Thyroid gland (tissue), 4 donors: ENCODE data around the gene C17orf113. TPM values are rescaled to one million over a fixed set of nuclear protein-coding genes. Genes with fewer than 3 reads are reported as not detected.

Experiments
- DNase-seq, 2 donors: peaks; one replicate each; pipeline ENCODE4 v3.0.0-alpha.2; 2019
- H3K27ac ChIP-seq, 3 donors: fragments of 200-600 bp; sonication (generic); 1 replicate in 2 of 3; 2 replicates in 1 of 3; pipeline ENCODE4 v1.5.1; 2016 to 2019; ENCODE audit warnings: mild to moderate bottlenecking in 1 of 3, moderate library complexity in 1 of 3
- H3K27me3 ChIP-seq: fragments of 200-600 bp; sonication (generic); one replicate; pipeline ENCODE4 v1.5.1; 2019
- H3K36me3 ChIP-seq, 2 donors: fragments of 200-600 bp; sonication (generic); one replicate each; pipeline ENCODE4 v1.5.1; 2016 to 2019
- H3K4me1 ChIP-seq, 2 donors: fragments of 200-600 bp; sonication (generic); one replicate each; pipeline ENCODE4 v1.5.1; 2017 to 2019
- H3K4me3 ChIP-seq, 3 donors: fragments of 200-600 bp; sonication (generic); replicated peaks in 1 of 3; 1 replicate in 2 of 3; 2 replicates in 1 of 3; pipeline ENCODE4 v1.5.1; 2016; ENCODE audit warnings: mild to moderate bottlenecking in 1 of 3
- H3K9me3 ChIP-seq: fragments of 200-600 bp; sonication (generic); one replicate; pipeline ENCODE4 v1.5.1; 2017
- CTCF ChIP-seq, 6 experiments: fragments of 200-600 bp in 3 of 6; fragments of 450-650 bp in 3 of 6; sonication (generic) in 3 of 6; IDR thresholded peaks; one replicate each; pipeline ENCODE4 v1.5.1; 2016 to 2019; ENCODE audit warnings: antibody characterized with exemption in 6 of 6, mild to moderate bottlenecking in 2 of 6, inconsistent platforms in 1 of 6, moderate library complexity in 1 of 6
- POLR2A ChIP-seq, 2 donors: fragments of 450-650 bp; IDR thresholded peaks; one replicate each; pipeline ENCODE4 v1.6.1; 2017; ENCODE audit warnings: antibody characterized with exemption in 2 of 2, mild to moderate bottlenecking in 2 of 2, moderate library complexity in 1 of 2
- WGBS, 2 donors: methylation state at CpG; one replicate each; pipeline ENCODE4 v1.1.5; 2017; 5-methylcytosine and 5-hydroxymethylcytosine counted together
- intact Hi-C: fragments of 100-400 bp; cut with DNase I; formaldehyde crosslinking; loops from one replicate; pipeline ENCODE4 v1.15.1; 2023
- total RNA-seq, 4 donors: library from RNA; depleted of rRNA; stranded (reverse); fragments of >200 nt; gene quantifications; one replicate each; pipeline ENCODE4 v1.2.3, GENCODE V29; 2016

The C17orf113 gene
- total RNA-seq, 4 donors from 2014 or later = 1.2 to 3.7 (median 2.1) TPM

DNA sequence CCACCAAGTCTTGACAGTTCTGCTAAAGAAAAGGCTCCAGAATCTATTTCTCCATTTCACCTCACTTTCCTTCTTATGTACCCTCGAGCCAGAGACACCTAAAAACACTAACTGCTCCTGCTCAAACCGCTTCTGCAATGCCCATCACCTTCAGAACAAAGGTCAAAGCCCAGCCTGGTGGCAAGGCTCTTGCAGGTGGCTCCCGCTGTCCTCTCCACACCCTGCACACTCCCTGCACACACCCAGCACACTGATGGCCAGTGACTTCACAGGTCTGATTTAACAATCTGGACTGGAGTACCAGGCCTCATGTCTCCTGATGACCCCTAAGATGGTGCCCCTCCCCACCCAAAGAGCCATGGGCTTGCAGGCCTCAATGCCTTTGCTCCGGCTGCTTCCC is 9.8 kb upstream of the C17orf113 start:
- no peaks in the 10 kb centered on the region for H3K27me3 ChIP-seq
- no peak for DNase-seq
- TF ChIP-seq CTCF (IDR thresholded peaks at IDR 0.05) (no peak), POLR2A (IDR thresholded peaks at IDR 0.05) (no peak)
- intact Hi-C loops = no loop called here
- H3K9me3 ChIP-seq = no peaks in the 10 kb centered on the region
- H3K4me3 ChIP-seq = no peak overlapping the region
- H3K27ac ChIP-seq = no peak overlapping the region
- H3K4me1 ChIP-seq = no peaks in the 10 kb centered on the region
- WGBS, 2 donors = 89 to 90% methylated on average over 4 of the region's 4 CpGs
- H3K36me3 ChIP-seq = no peaks in the 10 kb centered on the region

- Histone ChIP-seq H3K27me3 (no peaks in the 10 kb centered on the region), H3K4me3 (no peak overlapping the region), H3K9me3 (no peaks in the 10 kb centered on the region), H3K27ac (no peak overlapping the region), H3K4me1 (no peaks in the 10 kb centered on the region), H3K36me3 (no peaks in the 10 kb centered on the region)
- intact Hi-C loops = no loop called here
- no peak for DNase-seq
- 67 to 77% methylated on average over 4 of the region's 4 CpGs for WGBS, 2 donors
- TF ChIP-seq POLR2A (IDR thresholded peaks at IDR 0.05) (no peak), CTCF (IDR thresholded peaks at IDR 0.05) (no peak)
Observed at GRCh38 chr17:42059815-42060214, 9.4 kb upstream of the C17orf113 start.

- no peaks in the 10 kb centered on the region for H3K9me3 ChIP-seq
- H3K4me3 ChIP-seq = no peak overlapping the region
- H3K27ac ChIP-seq = no peak overlapping the region
- H3K36me3 ChIP-seq = no peaks in the 10 kb centered on the region
- H3K27me3 ChIP-seq = no peaks in the 10 kb centered on the region
- DNase-seq = no peak
- TF ChIP-seq POLR2A (IDR thresholded peaks at IDR 0.05) (no peak), CTCF (IDR thresholded peaks at IDR 0.05) (no peak)
- no peaks in the 10 kb centered on the region for H3K4me1 ChIP-seq
- intact Hi-C loops = no loop called here
- 61 to 72% methylated on average over 3 to 5 of the region's 7 CpGs for WGBS, 2 donors
Observed at GRCh38 chr17:42058063-42058462, 7.7 kb upstream of the C17orf113 start.

- WGBS, 2 donors = 68 to 70% methylated on average over 3 of the region's 3 CpGs
- no peak overlapping the region for H3K27ac ChIP-seq
- intact Hi-C loops = no loop called here
- no peak overlapping the region for H3K4me3 ChIP-seq
- TF ChIP-seq CTCF (IDR thresholded peaks at IDR 0.05) (no peak), POLR2A (IDR thresholded peaks at IDR 0.05) (no peak)
- no peaks in the 10 kb centered on the region for H3K36me3 ChIP-seq
- H3K9me3 ChIP-seq = no peaks in the 10 kb centered on the region
- no peaks in the 10 kb centered on the region for H3K27me3 ChIP-seq
- no peaks in the 10 kb centered on the region for H3K4me1 ChIP-seq
- DNase-seq = no peak
Observed at GRCh38 chr17:42056635-42057034, 6.2 kb upstream of the C17orf113 start.

DNA sequence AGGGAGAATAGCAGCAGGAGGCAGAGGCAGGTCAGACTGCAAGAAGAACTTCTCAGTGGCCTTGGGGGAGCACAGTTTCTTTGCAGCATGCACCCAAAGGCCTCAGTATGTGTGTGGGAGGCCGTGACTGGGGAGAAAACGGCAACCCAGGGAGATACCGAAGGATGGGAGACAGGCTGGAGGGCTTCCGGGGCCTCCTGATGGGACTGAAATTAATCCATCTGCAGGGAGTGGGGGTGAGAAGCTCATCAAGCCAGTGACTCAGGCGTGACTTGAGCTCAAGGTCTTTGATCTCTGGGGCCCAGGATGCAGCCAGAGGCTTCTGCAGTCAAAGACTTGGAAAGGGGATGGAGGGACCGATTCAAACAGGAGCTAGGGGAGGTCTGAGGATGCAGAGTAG is 5.1 kb upstream of the C17orf113 start:
- no peak for DNase-seq
- Histone ChIP-seq H3K36me3 (no peaks in the 10 kb centered on the region), H3K4me1 (peaks cover 4 to 5% of the 10 kb centered on the region in 2 donors), H3K9me3 (no peaks in the 10 kb centered on the region), H3K27ac (no peak overlapping the region), H3K4me3 (no peak overlapping the region), H3K27me3 (no peaks in the 10 kb centered on the region)
- intact Hi-C loops = no loop called here
- no peak for TF ChIP-seq POLR2A (IDR thresholded peaks at IDR 0.05)
- no peak for TF ChIP-seq CTCF (IDR thresholded peaks at IDR 0.05)
- WGBS, 2 donors = 34 to 43% methylated on average over 6 of the region's 6 CpGs
